IPS-18c (cell line): Measurements from ENCODE around the gene SAPCD1.

Experiments
- H3K4me3 ChIP-seq: 2 replicates; pipeline ENCODE4 v1.7.0; 2013; ENCODE audit warnings: low read depth, mild to moderate bottlenecking, low read length, moderate library complexity; ENCODE audit not compliant: insufficient read depth
- H3K9me3 ChIP-seq: one replicate; pipeline ENCODE4 v1.6.1; 2013; ENCODE audit warnings: mild to moderate bottlenecking, low read length, moderate library complexity; ENCODE audit not compliant: control insufficient read depth, insufficient read depth

The SAPCD1 gene

DNA sequence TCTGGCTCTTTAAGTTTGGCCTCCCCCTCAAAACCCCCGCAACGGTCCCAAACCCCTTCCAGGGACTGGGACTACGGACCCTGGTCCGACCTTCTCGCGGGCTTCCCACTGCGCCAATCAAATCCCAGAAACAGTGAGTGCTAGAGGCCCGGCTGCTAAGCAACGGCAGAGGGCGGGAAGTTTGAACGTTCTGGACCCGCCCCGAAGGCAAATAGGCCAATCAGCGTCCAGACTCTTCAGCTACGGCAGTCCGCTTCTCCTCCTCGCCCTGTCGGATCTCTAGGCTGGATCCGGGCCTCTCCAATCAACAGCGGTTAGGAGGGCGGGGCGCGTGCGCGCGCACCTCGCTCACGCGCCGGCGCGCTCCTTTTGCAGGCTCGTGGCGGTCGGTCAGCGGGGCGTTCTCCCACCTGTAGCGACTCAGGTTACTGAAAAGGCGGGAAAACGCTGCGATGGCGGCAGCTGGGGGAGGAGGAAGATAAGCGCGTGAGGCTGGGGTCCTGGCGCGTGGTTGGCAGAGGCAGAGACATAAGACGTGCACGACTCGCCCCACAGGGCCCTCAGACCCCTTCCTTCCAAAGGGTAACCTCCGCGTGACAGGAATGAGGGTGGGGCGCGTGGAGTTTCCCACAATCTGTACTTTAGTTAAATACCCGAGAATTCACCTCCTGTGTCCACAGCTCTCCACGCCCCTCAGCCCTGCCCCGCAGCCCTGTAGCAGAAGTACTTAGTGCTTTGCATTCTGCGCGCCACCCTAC lies 22.6 kb upstream of the SAPCD1 start, which contains the start of gene MSH5:
TSS of gene MSH5 (plus strand) at position 367 of the 758 bp plus-strand sequence. CDS start 462 bp downstream, outside the sequence.
- Histone ChIP-seq H3K4me3 (peak within 1 kb of the TSS; percentile 49), H3K9me3 (no peaks in the 10 kb centered on the region)

DNA sequence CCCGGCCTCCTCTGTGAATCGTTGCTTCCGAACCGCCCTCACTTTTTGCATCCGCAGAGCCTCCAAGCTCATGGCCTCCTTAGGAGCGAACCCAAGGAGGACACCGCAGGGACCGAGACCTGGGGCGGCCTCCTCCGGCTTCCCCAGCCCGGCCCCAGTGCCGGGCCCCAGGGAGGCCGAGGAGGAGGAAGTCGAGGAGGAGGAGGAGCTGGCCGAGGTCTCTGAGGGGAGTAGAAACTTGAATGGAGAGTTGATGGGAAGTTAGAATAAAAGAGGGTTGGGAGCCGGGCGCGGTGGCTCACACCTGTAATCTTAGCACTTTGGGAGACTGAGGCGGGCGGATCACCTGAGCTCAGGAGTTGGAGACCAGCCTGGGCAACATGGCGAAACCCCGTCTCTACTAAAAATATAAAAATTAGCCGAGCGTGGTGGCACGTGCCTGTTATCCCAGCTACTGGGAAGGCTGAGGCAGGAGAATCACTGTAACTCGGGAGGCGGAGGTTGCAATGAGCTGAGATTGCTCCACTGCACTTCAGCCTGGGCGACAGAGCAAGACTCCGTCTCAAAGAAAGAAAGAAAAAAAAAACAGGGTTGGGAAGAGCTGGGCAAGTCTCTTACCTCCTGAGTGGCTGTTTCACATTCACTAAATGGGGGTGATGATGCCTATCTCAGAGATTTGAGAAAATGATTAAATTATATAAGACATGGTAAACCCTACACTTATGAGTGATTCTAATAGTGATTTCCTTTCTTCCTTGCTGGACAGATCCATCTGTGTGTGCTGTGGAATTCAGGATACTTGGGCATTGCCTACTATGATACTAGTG lies 21.8 kb upstream of the SAPCD1 start:
- H3K9me3 ChIP-seq = no peaks in the 10 kb centered on the region
- H3K4me3 ChIP-seq = peak overlapping the region; percentile 46

DNA sequence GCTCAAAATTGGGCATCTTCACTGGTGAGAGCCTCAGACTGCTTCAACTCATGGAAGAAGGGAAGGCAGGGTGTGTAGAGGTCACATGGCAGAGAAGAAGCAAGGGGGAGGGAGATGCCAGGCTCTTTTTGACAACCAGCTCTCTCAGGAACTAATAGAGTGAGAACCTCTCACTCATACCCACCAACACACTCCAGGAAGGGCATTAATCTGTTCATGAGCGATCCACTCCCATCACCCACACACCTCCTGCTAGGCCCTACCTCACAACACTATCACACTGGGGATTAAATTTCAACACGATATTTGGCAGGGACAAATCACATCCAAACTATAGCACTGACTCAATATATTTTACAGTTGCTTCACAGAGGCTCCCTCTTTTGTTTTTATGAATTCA lies 20.6 kb upstream of the SAPCD1 start:
- no peak overlapping the region for H3K4me3 ChIP-seq

DNA sequence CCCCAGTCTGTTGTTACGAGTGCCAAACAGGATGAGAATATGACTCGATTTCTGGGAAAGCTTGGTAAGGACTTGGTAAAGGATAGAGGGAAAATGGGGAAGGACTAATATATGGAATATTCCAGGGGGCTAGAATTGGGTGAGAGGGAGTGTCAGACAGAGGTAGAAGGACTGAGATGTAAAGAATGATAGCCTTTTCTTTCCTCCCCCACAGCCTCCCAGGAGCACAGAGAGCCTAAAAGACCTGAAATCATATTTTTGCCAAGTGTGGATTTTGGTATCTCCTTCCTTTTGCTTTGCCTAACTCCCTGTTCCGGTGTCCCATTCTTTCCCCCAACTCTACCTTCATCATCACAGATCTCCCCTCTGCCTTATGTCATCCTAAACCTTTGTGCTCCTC lies 19.6 kb upstream of the SAPCD1 start:
- Histone ChIP-seq H3K9me3 (no peaks in the 10 kb centered on the region), H3K4me3 (no peak overlapping the region)

More for the DNA sequence above, 20.6 kb upstream of the SAPCD1 start:
- no peaks in the 10 kb centered on the region for H3K9me3 ChIP-seq

DNA sequence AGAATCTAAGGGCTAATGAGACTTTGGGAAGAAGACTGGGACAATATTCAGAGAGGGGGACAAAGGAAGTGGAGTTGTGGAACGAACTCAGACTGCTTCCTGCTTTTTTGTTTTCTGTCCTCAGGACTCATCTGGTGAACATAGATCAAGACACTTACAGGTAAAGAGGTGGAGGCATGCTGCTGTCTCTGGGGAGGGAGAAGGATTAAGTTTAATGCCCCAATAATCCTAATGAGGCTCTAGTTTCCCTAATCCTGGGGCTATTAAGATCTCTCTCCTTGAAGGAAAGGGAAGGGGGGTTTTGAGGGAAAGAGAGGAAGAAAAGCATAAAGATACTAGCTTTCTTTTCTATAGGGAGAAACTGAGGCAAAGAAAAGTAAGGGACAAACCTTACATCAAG lies 18.0 kb upstream of the SAPCD1 start:
- Histone ChIP-seq H3K4me3 (no peak overlapping the region), H3K9me3 (no peaks in the 10 kb centered on the region)

DNA sequence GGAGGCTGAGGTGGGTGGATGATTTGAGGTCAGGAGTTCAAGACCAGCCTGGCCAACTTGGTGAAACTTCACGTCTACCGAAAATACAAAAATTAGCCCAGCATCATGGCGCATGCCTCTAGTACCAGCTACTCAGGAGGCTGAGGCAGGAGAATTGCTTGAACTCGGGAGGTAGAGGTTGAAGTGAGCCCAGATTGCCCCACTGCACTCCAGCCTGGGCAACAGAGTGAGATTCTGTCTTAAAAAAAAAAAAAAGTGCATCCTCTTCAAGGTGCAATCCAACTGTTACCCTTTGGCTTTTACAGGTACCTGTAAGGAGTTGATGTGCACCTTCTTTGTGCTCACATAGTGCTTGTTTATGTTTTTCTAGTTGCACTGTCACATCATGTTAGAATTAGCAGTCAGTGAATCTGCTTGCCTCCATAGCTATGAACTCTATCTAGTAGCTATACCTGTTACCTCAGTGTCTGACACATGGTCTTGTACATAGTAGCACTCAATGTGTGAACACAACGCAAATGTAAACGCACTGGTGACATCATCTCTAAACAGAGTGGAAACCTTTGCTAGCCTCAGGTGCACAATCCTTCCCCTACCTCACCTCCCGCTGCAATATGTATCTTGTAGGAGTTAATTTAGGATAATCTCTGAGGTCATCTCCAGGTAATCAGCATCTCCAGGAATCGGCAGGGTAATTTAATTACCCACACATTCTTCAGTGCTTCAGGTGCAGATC lies 13.0 kb upstream of the SAPCD1 start:
- Histone ChIP-seq H3K4me3 (no peak overlapping the region), H3K9me3 (no peaks in the 10 kb centered on the region)

DNA sequence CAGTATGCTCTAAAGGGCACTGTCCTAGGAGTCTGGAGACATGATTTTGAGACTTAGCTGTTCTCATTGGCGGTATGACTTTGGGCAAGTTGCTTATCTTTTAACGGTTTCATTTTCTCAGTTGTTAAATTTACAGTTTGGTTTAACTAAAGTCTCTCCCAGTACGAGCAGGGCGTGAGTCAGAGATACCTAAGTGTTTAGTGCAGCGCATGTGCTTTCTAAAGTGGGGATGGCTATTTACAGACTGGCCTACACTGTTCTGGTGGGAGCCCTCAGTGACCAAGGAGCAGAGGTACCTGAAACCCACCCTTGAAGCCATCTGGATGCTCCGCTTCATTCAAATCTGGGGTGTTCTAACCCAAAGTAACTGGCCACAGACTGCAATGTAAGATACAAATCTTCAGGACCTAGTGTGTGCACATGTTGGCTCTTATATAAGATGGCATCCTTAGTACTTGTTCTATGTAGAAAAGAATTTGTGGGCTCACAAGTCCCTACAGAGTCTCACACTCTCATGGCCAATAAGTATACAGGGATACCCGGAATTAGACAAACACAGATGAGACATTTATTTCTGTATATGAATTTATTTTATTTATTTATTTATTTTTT lies 11.9 kb upstream of the SAPCD1 start:
- Histone ChIP-seq H3K4me3 (no peak overlapping the region), H3K9me3 (no peaks in the 10 kb centered on the region)

DNA sequence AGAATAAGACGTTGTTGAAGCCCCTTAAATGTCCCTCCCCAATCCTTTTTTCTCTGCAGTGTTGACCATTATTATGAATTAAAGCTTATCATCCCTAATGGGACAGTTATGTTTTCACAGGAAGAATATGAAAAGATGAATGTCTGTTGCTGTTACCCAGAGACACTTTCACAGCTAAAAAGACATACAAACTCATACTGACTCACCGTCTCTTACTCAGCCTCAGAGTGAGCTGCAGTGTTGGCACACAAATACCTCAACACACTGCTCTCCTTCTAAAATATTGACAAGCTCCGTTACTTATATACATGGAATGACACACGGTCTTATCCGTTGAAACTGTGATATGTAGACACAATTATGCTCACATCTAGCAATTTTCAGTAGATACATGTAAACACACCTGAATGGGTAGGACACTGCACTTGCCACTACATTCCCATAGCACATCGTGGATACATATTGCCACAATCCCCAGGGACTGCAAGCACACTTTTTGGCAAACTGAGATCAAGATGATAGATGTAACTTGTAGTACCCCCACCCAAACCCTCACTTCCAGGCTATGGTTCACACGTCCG lies 9.6 kb upstream of the SAPCD1 start:
- Histone ChIP-seq H3K4me3 (no peak overlapping the region), H3K9me3 (no peaks in the 10 kb centered on the region)

DNA sequence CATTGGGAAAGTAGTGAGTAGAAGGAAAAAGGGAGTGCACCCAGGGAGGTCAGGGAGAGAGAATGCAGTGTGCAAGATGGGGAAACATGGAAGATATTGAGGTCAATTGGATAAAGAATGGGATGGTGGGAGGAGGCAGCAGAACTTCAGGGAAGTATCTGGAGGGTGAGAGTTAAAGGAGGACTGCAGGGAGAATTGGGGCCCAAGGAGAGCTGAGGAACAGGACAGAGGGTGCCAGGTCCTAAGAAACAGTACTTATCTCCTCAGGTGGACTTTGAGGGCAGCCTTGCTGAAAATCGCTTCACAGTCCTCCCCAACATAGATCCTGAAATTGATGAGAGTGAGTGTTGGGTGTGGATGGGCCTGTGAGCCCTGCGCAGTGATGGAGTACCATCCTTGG lies 4.2 kb upstream of the SAPCD1 start:
- Histone ChIP-seq H3K9me3 (no peaks in the 10 kb centered on the region), H3K4me3 (no peak overlapping the region)

DNA sequence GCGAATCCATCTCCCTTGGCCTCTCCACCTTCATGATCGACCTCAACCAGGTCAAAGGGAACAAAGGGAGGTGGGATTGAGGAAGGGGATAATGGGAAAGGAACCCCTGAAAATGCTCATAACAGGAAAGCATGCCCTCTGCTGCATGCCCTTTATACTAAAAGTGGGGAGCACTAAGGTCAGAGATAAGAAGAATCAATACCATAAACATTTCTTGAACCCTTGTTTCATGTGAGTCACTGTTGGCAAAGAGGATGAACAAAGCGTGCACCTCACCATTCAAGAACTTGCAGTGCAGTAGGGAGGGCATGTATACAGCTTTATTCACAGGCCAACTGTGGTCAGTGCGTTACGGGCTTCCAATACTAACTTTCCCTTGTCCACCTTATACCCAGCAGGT lies 1.7 kb upstream of the SAPCD1 start:
- Histone ChIP-seq H3K9me3 (no peaks in the 10 kb centered on the region), H3K4me3 (no peak overlapping the region)

DNA sequence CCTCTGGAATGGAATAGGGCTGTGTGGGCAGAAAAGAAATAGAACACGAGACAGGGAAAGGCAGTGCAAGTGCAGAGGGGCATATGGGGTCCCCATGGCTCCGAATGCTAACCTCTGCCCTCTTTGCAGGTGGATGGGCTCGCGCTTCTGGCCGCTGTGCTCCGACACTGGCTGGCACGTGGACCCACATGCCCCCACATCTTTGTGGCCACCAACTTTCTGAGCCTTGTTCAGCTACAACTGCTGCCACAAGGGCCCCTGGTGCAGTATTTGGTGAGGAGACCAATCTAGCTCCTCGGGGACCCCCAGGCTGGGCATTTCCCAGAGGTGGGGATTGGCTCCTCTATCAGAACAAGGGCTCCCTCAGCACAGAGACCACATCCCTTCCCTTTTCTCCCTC lies 1.1 kb upstream of the SAPCD1 start:
- Histone ChIP-seq H3K4me3 (no peak overlapping the region), H3K9me3 (no peaks in the 10 kb centered on the region)

DNA sequence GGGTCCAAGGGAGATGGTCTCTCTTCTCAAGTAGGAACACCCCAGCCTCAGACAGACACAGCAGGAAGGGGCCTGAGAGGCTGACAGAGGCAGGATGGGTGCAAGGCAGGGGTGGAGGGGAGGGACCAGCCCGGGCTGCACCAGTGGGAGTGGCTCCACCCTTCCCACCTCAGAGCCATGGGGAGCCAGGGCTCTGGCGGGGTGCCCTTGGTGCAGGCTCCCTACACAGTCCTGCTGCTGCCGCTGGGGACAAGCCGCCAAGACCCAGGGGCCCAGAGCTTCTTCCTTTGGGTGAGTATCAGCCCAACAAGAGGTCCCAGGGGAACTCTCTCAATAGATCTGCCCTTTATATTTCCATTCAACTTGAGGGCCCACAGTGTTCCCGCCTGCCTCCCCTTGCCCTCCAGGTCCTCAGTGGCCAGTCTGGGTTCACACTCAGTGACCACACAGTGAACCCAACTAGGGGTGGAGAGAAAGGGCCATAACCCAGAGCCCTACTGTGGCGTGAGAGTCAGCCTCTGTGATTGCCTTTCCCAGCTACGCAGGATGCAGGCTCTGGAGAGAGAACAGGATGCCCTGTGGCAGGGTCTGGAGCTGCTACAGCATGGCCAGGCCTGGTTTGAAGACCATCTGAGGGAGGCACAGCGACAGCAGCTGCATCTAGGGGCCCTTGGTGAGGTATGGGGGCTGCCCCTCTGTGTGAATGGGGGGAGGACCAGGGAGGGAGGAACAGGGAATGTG lies 592 bp downstream of the SAPCD1 start:
- Histone ChIP-seq H3K9me3 (no peaks in the 10 kb centered on the region), H3K4me3 (no peak overlapping the region)

DNA sequence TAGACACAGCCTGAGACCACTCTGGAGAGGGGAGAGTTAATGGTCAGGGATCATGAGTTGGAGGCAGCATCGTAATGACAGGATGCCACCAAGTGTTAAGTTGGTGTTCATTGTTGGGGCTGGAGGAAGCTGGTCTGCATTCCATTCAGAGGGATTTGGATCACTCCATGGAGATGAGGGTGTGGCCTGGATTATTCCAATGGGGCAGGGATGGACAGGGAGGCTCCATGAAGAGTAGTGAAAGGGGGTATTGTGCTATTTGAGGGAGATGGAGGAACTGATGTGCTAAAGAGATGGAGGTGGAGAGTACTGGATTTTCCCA lies 1.1 kb downstream of the SAPCD1 start:
- Histone ChIP-seq H3K4me3 (no peak overlapping the region), H3K9me3 (no peaks in the 10 kb centered on the region)

DNA sequence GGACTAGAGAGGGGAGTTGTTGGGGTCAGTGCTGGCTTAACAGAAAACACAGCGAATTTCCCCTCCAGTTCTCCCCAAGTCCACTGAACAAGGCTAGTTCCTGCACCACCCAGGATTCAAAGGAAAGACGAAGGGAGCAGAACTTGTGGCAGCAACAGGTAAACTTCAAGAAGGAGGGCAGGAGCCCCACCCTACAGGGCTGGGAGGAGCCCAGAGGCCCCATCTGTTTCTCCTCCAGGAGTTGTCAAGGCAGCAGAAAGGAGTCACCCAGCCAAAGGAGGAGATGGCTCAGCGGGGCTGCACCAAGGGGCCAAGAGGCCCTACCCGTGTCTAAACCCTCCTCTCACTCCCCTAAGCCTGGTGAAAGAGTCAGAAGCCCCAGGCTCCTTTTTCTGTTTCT lies 1.7 kb downstream of the SAPCD1 start:
- no peak overlapping the region for H3K4me3 ChIP-seq

DNA sequence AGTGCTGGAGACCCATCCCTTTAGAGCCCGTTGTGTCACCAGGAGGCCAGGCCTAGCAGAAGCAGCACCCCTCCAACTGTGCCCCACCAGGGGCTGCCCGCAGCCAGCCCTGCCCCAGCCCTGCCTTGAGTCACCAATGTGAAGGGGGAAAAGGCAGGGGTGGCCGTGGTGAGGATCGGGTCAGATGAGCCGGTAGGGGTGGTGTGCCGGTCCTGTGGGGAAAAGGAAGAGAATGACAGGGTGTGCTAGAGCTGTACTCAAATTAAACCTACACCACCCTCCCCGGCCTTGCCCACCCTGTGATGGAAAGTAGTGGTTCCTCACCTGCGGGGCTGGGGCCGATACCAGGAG lies 3.1 kb downstream of the SAPCD1 start:
- H3K4me3 ChIP-seq = no peak overlapping the region

More for the DNA sequence above, 1.7 kb downstream of the SAPCD1 start:
- no peaks in the 10 kb centered on the region for H3K9me3 ChIP-seq

DNA sequence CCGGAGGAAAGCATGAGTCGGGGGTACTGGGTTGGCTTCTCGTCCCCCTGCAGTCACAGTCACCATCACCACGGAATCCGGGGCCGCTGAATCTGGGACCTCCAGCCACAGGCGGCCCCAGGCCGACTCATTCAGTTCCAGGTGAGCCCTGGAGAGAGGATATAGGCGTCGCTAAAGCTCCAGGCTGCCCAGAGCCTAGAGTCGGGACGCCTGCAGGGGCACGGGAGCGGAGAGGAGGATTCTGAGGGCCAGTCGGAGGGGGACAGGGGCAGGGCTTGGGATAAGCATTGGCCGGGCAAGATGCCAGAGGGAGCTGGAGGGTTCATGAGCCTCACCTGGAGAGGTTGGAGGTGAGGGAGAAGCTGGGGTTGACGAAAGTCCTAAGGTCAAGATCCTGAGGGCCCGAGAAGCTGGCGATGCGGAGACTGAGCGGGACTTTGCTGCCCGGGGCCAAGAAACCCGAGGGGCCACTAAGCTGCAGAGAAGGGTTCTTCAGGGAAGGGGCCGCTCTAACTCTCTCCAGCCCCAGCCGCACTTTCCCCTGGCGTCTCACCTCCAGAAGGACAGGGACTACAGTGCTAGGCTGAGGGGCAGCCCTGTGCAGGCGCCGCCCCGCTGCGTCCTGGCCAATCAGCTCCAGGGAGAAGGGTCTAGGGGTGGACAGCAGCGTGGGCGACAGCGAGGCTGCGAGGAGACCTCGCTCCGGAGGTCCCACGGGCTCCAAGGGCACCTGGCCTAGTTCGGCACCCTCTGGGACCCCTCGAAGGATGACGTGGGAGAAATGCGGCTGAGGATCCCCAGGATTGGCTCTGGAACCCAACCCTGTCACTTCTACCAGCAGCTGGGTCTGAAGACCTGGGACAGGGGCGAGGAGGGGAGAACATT lies 3.7 kb downstream of the SAPCD1 start:
- Histone ChIP-seq H3K9me3 (no peaks in the 10 kb centered on the region), H3K4me3 (no peak overlapping the region; the same call in 1 of the 2 replicates)

More for the DNA sequence above, 3.1 kb downstream of the SAPCD1 start:
- H3K9me3 ChIP-seq = no peaks in the 10 kb centered on the region
